SK-N-MC (cell line): ENCODE data around the gene TNNI3.

Source experiments
- EZH2 ChIP-seq: fragments of 200-600 bp; sonication (generic); IDR thresholded peaks from one replicate; pipeline ENCODE4 v1.6.1; 2017; ENCODE audit warnings: antibody characterized with exemption
- FOXP2 ChIP-seq: optimal IDR thresholded peaks from 2 replicates; pipeline ENCODE3; 2011; ENCODE audit warnings: mild to moderate bottlenecking, moderate library complexity; ENCODE audit not compliant: insufficient read depth; ENCODE audit errors: extremely low read length, control extremely low read depth
- POLR2AphosphoS5 ChIP-seq: IDR thresholded peaks from 2 replicates; pipeline ENCODE4 v1.6.1; 2012; ENCODE audit warnings: mild to moderate bottlenecking, low read depth, low read length, borderline replicate concordance

DNA sequence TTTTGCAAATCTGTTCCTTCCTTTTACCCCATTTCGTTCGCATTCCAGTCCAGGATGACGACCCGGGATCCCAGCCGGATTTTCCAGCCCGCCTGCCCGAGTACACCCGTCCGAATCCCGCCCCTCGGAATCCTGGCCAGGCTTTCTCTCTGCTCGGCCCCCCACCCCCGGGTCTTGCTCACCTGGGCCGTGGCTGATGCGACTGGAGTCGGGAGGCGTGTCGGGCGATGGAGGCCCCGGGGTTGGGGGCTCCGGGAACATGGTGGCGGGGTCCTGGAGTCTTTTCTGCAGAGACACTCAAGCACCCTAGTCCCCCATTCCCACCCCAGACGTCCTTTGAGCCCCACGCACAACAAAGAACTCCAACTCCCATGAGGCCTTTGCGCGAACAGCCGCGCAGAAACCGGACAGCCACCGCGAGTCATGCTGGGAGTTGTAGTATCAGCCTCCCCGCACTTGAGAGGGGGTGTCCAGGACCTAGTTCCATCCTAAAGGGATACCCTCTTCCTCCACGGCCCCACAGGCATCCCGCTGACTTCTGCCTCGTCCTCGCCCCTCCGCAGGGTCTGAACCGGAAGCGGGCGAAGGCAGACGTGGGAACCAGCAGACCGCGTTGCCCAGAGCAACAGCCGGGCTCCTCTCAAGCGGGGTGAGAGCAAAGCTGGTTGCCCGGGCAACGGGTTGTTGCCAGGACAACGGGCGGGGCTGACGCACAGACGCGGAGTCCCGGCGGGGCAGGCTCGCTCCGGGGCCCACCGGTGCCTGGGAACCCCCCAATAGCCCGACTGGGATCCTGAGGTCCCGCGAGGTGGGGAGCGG, 21.5 kb upstream of the TNNI3 start:
- TF ChIP-seq POLR2AphosphoS5 (no peak), EZH2 (no peak), FOXP2 (no peak)
